ENCODE results near the gene STMN1.
A peak's percentile ranks its signal among the peaks of the same experiment; 100 is the strongest.
"Not testable (repeated sequence)": the region's sequence is repeated elsewhere in the genome, so short reads cannot be mapped to it uniquely, and the experiment has no call there.

STMN1 gene

GRCh38 chr1:25905680-25906643 is at the start of gene STMN1:
STMN1 (minus strand) TSS chr1:25906419; CDS start chr1:25904676, 1,743 bp downstream.
- peak; percentile 94 for DNase-seq (ENCODE audit: low spot score)

GRCh38 chr1:25955553-25955952 is 49.3 kb upstream of the STMN1 start:
- no peak for DNase-seq (ENCODE audit: low spot score)

GRCh38 chr1:25954282-25954938 is 48.2 kb upstream of the STMN1 start:
- DNase-seq (ENCODE audit: low spot score), result no peak

GRCh38 chr1:25952841-25953401 is 46.7 kb upstream of the STMN1 start:
- no peak for DNase-seq (ENCODE audit: low spot score)

GRCh38 chr1:25948641-25949040 is 42.4 kb upstream of the STMN1 start:
- no peak for DNase-seq (ENCODE audit: low spot score)

GRCh38 chr1:25947027-25947426 is 40.8 kb upstream of the STMN1 start:
- no peak for DNase-seq (ENCODE audit: low spot score)

GRCh38 chr1:25945761-25946160 is 39.5 kb upstream of the STMN1 start:
- DNase-seq (ENCODE audit: low spot score), result no peak

- DNase-seq (ENCODE audit: low spot score), result no peak
Measured at GRCh38 chr1:25944986-25945385, 38.8 kb upstream of the STMN1 start.

- not testable (repeated sequence) for DNase-seq (ENCODE audit: low spot score)
Measured at GRCh38 chr1:25943511-25943910, 37.3 kb upstream of the STMN1 start.

GRCh38 chr1:25936947-25937346 is 30.7 kb upstream of the STMN1 start:
- no peak for DNase-seq (ENCODE audit: low spot score)

- no peak for DNase-seq (ENCODE audit: low spot score)
Measured at GRCh38 chr1:25933479-25934365, 27.5 kb upstream of the STMN1 start.

GRCh38 chr1:25932811-25933400 is 26.7 kb upstream of the STMN1 start:
- not testable (repeated sequence) for DNase-seq (ENCODE audit: low spot score)

- DNase-seq (ENCODE audit: low spot score), result no peak
Measured at GRCh38 chr1:25932321-25932720, 26.1 kb upstream of the STMN1 start.

GRCh38 chr1:25929016-25929415 is 22.8 kb upstream of the STMN1 start:
- no peak for DNase-seq (ENCODE audit: low spot score)

- no peak for DNase-seq (ENCODE audit: low spot score)
Measured at GRCh38 chr1:25927521-25928265, 21.5 kb upstream of the STMN1 start.

GRCh38 chr1:25926731-25927496 is 20.7 kb upstream of the STMN1 start:
- no peak for DNase-seq (ENCODE audit: low spot score)

GRCh38 chr1:25924454-25924853 is 18.2 kb upstream of the STMN1 start:
- no peak for DNase-seq (ENCODE audit: low spot score)

- no peak for DNase-seq (ENCODE audit: low spot score)
Measured at GRCh38 chr1:25922971-25923552, 16.8 kb upstream of the STMN1 start.
